Vagina (tissue), 2 donors: ENCODE measurements around the gene ACOX1. TPM values are rescaled to one million over a fixed set of nuclear protein-coding genes. Genes with fewer than 3 reads are reported as not detected.
A peak's percentile ranks its signal among the peaks of the same experiment; 100 is the strongest.

Source experiments
- DNase-seq, 2 donors: peaks; one replicate each; pipeline ENCODE4 v3.0.0-alpha.2; 2017; ENCODE audit errors: extremely low spot score in 2 of 2
- H3K27ac ChIP-seq: fragments of 200-600 bp; sonication (generic); one replicate; pipeline ENCODE4 v1.5.1; 2019
- H3K27me3 ChIP-seq: fragments of 200-600 bp; sonication (generic); one replicate; pipeline ENCODE4 v1.5.1; 2019
- H3K36me3 ChIP-seq, 2 donors: fragments of 200-600 bp; sonication (generic); one replicate each; pipeline ENCODE4 v1.5.1; 2017 to 2019
- H3K4me1 ChIP-seq: fragments of 200-600 bp; sonication (generic); one replicate; pipeline ENCODE4 v1.5.1; 2019
- H3K4me3 ChIP-seq, 2 donors: fragments of 200-600 bp; sonication (generic); 1 replicate in 1 of 2; 2 replicates in 1 of 2; pipeline ENCODE4 v1.5.1; 2016 to 2019
- H3K9me3 ChIP-seq: fragments of 200-600 bp; sonication (generic); one replicate; pipeline ENCODE4 v1.5.1; 2019
- POLR2A ChIP-seq, 2 donors: fragments of 450-650 bp; IDR thresholded peaks; one replicate each; pipeline ENCODE4 v1.6.1; 2017; ENCODE audit warnings: antibody characterized with exemption in 2 of 2, mild to moderate bottlenecking in 2 of 2, moderate library complexity in 2 of 2
- POLR2AphosphoS5 ChIP-seq, 2 donors: sonication (generic); formaldehyde crosslinking; IDR thresholded peaks; one replicate each; pipeline ENCODE4 v1.9.0; 2017; ENCODE audit warnings: antibody characterized with exemption in 2 of 2, mild to moderate bottlenecking in 2 of 2, low read depth in 1 of 2; ENCODE audit not compliant: insufficient read depth in 1 of 2
- intact Hi-C: fragments of 100-400 bp; cut with DNase I; formaldehyde crosslinking; loops from one replicate; pipeline ENCODE4 v1.15.1; 2023
- total RNA-seq: library from RNA; depleted of rRNA; stranded (reverse); fragments of >200 nt; gene quantifications from one replicate; pipeline ENCODE4 v1.2.3, GENCODE V29; 2016
- TF ChIP-seq, protein P1 (sequence below), 3 experiments: fragments of 450-650 bp in 2 of 3; fragments of 200-600 bp in 1 of 3; sonication (generic) in 1 of 3; IDR thresholded peaks; one replicate each; pipeline ENCODE4 v1.5.1; 2017 to 2019; ENCODE audit warnings: antibody characterized with exemption in 3 of 3, mild to moderate bottlenecking in 2 of 3, moderate library complexity in 2 of 3

ACOX1 gene
- total RNA-seq, 1 donor from 2014 or later: 50.6 TPM

DNA sequence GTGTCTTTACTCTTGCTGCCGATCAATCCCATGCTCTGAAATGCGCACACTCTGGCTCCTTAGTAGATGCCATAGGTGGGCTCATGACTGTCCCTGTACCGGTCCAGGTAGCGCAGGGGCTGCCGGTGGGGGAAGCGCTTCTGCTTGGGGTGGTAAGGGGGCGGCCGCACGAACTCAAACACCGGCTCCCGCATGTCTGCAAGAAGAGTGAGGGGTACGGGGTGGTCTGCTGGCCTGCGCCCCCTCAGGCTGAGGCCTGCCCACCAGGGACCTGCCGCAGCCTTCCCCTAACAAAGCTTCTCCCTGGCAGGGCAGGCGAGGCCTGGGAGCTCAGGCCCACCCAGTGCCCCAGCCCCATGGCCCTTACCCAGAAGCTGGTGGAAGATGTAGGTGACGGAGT is 80.2 kb downstream of the ACOX1 start:
- DNase-seq: no peak

DNA sequence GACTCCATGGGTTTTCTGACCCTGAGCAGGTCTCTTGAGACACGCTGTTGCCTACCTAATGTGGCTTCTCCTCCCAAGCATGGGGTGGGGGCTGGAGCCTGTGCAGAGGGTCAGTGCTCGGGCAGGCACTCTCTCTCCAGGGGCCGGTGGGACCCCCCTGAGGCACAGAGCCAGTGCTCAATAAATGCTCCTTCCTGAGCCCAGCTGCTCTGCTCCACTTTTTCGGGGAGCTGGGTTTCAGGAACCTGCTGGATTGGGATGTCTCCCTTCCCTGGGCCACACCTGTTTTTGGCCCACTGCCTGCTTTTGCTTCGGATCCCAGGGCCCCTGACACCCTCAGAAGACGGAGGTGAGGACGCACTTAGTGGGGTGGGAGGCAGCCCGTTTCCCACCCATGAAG is 80.9 kb downstream of the ACOX1 start:
- Histone ChIP-seq H3K27ac (peak overlapping the region; percentile 94), H3K4me1 (peaks cover 38% of the 10 kb centered on the region), H3K27me3 (no peaks in the 10 kb centered on the region), H3K9me3 (no peaks in the 10 kb centered on the region), H3K4me3 (no peak overlapping the region), H3K36me3 (peaks cover 0 to 35% of the 10 kb centered on the region in 2 donors)
- no peak for DNase-seq
- no peak for TF ChIP-seq POLR2A (IDR thresholded peaks at IDR 0.05)
- TF ChIP-seq, protein P1, sequence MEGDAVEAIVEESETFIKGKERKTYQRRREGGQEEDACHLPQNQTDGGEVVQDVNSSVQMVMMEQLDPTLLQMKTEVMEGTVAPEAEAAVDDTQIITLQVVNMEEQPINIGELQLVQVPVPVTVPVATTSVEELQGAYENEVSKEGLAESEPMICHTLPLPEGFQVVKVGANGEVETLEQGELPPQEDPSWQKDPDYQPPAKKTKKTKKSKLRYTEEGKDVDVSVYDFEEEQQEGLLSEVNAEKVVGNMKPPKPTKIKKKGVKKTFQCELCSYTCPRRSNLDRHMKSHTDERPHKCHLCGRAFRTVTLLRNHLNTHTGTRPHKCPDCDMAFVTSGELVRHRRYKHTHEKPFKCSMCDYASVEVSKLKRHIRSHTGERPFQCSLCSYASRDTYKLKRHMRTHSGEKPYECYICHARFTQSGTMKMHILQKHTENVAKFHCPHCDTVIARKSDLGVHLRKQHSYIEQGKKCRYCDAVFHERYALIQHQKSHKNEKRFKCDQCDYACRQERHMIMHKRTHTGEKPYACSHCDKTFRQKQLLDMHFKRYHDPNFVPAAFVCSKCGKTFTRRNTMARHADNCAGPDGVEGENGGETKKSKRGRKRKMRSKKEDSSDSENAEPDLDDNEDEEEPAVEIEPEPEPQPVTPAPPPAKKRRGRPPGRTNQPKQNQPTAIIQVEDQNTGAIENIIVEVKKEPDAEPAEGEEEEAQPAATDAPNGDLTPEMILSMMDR (IDR thresholded peaks at IDR 0.05): no peak
- no peak for TF ChIP-seq POLR2AphosphoS5 (IDR thresholded peaks at IDR 0.05; ENCODE audit: insufficient read depth in 1 of 2, low read depth in 1 of 2)
- intact Hi-C loops: no loop called here

More for the DNA sequence above, 80.2 kb downstream of the ACOX1 start:
- TF ChIP-seq POLR2AphosphoS5 (IDR thresholded peaks at IDR 0.05; ENCODE audit: insufficient read depth in 1 of 2, low read depth in 1 of 2) (no peak), POLR2A (IDR thresholded peaks at IDR 0.05) (no peak)
- TF ChIP-seq, protein P1 (IDR thresholded peaks at IDR 0.05): no peak
- H3K36me3 ChIP-seq: peaks cover 0 to 35% of the 10 kb centered on the region in 2 donors
- H3K9me3 ChIP-seq: no peaks in the 10 kb centered on the region
- H3K4me3 ChIP-seq: no peak overlapping the region
- intact Hi-C loops: no loop called here
- peaks cover 40% of the 10 kb centered on the region for H3K4me1 ChIP-seq
- H3K27me3 ChIP-seq: no peaks in the 10 kb centered on the region
- no peak overlapping the region for H3K27ac ChIP-seq

DNA sequence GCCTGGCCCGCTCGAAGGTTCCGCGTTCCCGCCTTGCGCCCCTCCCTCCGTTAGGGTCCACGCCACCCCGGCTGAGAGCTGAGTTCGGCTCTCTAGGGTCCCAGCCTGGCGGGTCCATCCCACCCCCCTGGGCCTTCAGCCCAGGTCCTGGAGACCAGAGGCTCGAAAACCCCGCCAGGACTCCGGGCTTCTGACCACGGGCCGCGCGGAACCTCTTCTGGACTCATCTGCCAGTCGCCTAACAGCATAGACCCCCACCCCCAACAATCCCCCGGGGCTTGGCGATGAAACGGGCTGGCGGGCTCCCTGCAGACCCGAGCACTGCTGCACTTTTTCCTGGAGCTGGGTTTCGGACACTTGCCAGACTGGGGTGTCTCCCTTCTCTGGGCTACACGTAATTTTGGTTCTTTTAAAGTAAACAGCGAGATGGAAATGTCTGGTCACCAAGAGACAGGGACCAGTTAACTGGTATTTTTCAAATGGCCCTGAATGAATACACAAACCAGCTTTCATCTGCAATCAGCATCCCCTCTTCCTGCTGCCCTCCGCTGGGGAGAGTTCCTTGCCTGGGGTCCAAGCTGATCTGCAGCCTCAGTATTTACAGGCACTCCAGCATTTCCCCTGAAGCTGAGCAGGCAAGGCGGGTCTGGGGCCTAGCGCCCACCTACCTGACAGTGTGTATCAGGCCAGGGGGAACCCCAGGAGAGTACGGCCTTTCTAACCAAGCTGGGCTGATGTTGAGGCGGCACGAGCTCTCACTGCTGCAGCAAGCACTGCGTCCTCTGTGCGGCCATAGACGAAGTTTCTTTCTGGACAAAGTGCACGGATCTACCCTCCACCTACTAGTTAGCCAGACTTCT is 81.6 kb downstream of the ACOX1 start:
- H3K4me3 ChIP-seq: peak overlapping the region; percentile 59 to 87
- H3K36me3 ChIP-seq: peaks cover 0 to 35% of the 10 kb centered on the region in 2 donors
- peaks cover 42% of the 10 kb centered on the region for H3K4me1 ChIP-seq
- peak overlapping the region; percentile 94 for H3K27ac ChIP-seq
- no peak for DNase-seq
- H3K27me3 ChIP-seq: no peaks in the 10 kb centered on the region
- TF ChIP-seq POLR2AphosphoS5 (IDR thresholded peaks at IDR 0.05; ENCODE audit: insufficient read depth in 1 of 2, low read depth in 1 of 2) (no peak), POLR2A (IDR thresholded peaks at IDR 0.05) (no peak)
- TF ChIP-seq, protein P1 (IDR thresholded peaks at IDR 0.05): no peak
- H3K9me3 ChIP-seq: no peaks in the 10 kb centered on the region
- intact Hi-C loops: no loop called here

DNA sequence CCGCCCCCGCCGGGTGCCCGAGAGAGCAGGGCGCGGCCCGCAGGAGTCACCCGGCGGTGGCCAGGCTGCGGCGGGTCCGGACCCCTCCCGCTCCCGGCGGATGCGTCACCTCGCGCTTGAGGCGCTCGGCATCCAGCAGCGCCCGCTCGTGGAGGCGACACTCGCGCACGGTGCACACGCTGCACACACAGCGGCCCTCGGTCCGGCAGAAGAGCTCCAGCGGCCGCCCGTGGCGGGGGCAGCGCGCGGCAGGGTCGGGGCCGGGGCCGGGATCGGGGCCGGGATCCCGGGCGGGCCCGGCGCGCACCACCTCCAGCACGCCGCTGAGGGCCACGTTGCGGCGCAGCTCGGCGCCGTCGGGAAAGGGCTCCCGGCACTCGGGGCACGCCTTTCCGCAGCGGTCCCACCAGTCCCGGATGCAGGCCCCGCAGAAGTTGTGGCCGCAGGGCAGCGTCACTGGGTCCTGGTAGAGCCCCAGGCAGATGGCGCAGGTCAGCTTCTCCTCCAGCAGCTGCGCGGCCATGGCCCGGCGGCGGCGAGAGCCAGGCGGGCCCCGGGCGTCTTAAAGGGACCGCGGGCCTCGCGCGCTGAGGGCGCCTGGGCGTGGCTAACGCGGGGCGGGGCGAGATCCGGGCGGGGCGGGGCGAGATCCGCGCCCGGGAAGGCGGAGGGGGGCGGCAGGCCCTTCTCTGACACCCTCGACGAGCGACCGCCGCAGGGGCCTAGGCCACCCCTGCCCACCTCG is 82.4 kb downstream of the ACOX1 start, which contains the start of gene TRIM65:
Gene TRIM65 (minus strand): TSS at position 537 of the 745 bp plus-strand sequence. CDS start 14 bp downstream, at position 523.
- peak within 1 kb of the TSS; percentile 59 to 87 for H3K4me3 ChIP-seq
- no peaks in the 10 kb centered on the region for H3K9me3 ChIP-seq
- no peak for DNase-seq
- peak within 1 kb of the TSS; percentile 94 for H3K27ac ChIP-seq
- intact Hi-C loops: no loop called here
- no peaks in the 10 kb centered on the region for H3K27me3 ChIP-seq
- peaks cover 0 to 29% of the 10 kb centered on the region in 2 donors for H3K36me3 ChIP-seq
- TF ChIP-seq, protein P1 (IDR thresholded peaks at IDR 0.05): no peak
- TF ChIP-seq POLR2A (IDR thresholded peaks at IDR 0.05) (peak in 1 of 2 donors; percentile 85), POLR2AphosphoS5 (IDR thresholded peaks at IDR 0.05; ENCODE audit: insufficient read depth in 1 of 2, low read depth in 1 of 2) (peak in 1 of 2 donors; percentile 85)
- peaks cover 49% of the 10 kb centered on the region for H3K4me1 ChIP-seq
